ENCODE measurements around the gene IRX6.

GRCh38 chr16:55364811-55365210 lies 40.8 kb downstream of the IRX6 start:
- no peak for TF ChIP-seq CTCF (IDR thresholded peaks at IDR 0.05)
- no peak for TF ChIP-seq POLR2A (IDR thresholded peaks at IDR 0.05)
